ENCODE data around the gene TEX14.
"Not testable (repeated sequence)": the region's sequence is repeated elsewhere in the genome, so short reads cannot be mapped to it uniquely, and the experiment has no call there.

TEX14 gene

DNA sequence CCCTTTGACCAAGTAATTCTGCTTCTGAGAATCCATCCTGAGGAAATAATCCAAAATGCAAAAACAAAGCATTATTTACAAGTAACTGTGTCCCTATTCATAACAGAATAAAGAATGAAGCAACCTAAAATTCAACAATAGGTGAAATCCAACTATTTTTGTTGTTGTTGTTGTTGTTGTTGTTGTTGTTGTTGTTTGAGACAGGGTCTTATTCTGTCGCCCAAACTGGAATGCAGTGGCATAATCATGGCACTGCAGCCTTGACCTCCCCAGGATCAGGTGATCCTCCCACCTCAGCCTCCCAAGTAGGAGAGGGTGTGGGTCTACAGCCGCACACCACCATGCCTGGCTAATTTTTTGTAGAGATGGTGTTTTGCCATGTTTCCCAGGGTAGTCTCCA is 101.5 kb downstream of the TEX14 start:
- Histone ChIP-seq H3K9me3 (ENCODE audit: severe bottlenecking) (no peaks in the 10 kb centered on the region), H3K4me3 (ENCODE audit: low read depth, low read length) (no peak overlapping the region), H3K36me3 (no peaks in the 10 kb centered on the region), H3K27me3 (ENCODE audit: insufficient read depth, low read depth, severe bottlenecking) (no peaks in the 10 kb centered on the region), H3K27ac (no peak overlapping the region)
- DNase-seq: no peak
- TF ChIP-seq, protein P1, sequence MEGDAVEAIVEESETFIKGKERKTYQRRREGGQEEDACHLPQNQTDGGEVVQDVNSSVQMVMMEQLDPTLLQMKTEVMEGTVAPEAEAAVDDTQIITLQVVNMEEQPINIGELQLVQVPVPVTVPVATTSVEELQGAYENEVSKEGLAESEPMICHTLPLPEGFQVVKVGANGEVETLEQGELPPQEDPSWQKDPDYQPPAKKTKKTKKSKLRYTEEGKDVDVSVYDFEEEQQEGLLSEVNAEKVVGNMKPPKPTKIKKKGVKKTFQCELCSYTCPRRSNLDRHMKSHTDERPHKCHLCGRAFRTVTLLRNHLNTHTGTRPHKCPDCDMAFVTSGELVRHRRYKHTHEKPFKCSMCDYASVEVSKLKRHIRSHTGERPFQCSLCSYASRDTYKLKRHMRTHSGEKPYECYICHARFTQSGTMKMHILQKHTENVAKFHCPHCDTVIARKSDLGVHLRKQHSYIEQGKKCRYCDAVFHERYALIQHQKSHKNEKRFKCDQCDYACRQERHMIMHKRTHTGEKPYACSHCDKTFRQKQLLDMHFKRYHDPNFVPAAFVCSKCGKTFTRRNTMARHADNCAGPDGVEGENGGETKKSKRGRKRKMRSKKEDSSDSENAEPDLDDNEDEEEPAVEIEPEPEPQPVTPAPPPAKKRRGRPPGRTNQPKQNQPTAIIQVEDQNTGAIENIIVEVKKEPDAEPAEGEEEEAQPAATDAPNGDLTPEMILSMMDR (IDR thresholded peaks at IDR 0.05; ENCODE audit: low read depth, low read length): no peak

DNA sequence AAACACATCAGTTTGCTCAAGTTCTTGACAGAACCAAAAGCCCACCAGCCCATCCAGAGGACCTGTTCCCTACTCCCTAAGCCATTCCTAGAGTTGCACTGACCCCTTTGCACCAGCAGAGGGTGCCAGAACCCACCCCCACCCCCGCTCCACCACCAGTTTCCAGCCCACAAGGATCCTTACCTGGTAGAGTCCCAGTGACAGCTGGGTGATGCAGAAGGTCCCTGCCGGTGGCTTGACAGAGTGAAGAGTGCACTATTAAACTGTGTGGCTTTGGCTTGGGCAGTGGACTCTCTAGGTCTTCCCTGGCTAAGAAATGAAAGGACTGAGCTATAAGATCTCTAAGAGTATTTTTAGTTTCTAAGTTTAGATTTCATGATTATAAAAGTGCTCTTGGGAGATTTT is 104.1 kb downstream of the TEX14 start:
- peak; percentile 89 for DNase-seq
- H3K4me3 ChIP-seq (ENCODE audit: low read depth, low read length): no peak overlapping the region
- TF ChIP-seq, protein P1 (IDR thresholded peaks at IDR 0.05; ENCODE audit: low read depth, low read length): peak; percentile 99
- no peaks in the 10 kb centered on the region for H3K36me3 ChIP-seq
- no peaks in the 10 kb centered on the region for H3K9me3 ChIP-seq (ENCODE audit: severe bottlenecking)
- H3K27ac ChIP-seq: no peak overlapping the region
- H3K27me3 ChIP-seq (ENCODE audit: insufficient read depth, low read depth, severe bottlenecking): no peaks in the 10 kb centered on the region

DNA sequence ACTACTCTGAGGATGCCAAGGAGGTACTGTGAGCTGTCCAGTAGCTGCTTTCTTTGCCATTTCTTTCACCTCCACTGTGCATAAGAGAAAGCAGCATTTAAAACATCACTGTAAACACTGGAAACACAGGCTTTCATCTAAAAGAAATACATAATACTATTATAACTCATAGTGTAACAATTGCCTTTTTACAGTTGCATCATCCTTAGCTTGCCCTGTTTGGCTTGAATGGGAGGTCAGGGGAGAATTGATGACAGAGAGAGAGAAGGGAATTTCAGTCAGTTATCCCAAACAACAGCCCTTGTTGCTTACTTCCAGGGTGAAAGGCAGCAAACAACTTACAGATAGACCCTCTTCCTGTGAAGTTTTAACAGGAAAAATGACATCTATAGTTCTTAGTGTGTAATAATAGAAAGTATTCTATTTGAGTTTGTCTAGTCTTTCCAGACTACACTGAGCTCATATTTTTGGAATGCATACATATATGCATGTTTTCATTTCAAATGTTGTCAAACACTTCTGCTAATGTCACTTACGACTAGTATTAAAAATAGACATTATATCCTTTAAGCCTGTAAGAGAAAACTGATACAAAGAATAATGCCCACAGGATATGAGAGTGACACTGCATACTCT is 105.7 kb downstream of the TEX14 start:
- no peaks in the 10 kb centered on the region for H3K27me3 ChIP-seq (ENCODE audit: insufficient read depth, low read depth, severe bottlenecking)
- H3K27ac ChIP-seq: no peak overlapping the region
- TF ChIP-seq, protein P1 (IDR thresholded peaks at IDR 0.05; ENCODE audit: low read depth, low read length): no peak
- H3K4me3 ChIP-seq (ENCODE audit: low read depth, low read length): no peak overlapping the region
- no peaks in the 10 kb centered on the region for H3K36me3 ChIP-seq
- H3K9me3 ChIP-seq (ENCODE audit: severe bottlenecking): no peaks in the 10 kb centered on the region
- no peak for DNase-seq

DNA sequence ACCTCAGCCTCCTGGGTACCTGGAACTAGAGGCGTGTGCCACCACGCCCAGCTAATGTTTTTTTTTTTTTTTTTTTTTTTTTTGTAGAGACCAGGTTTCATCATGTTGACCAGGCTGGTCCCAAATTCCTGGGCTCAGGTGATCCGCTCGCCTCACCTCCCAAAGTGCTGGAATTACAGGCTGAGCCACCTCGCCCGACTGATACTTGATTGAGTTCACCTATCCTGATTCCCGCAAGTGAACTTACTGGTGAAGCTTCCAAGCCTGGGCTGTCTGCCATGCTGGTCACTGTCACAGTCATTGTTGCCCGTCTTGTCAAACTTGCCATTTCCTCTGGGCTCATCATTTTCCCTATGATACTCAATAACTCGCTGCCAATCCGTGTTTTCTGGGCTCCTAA is 106.3 kb downstream of the TEX14 start:
- Histone ChIP-seq H3K27me3 (ENCODE audit: insufficient read depth, low read depth, severe bottlenecking) (no peaks in the 10 kb centered on the region), H3K36me3 (no peaks in the 10 kb centered on the region), H3K9me3 (ENCODE audit: severe bottlenecking) (no peaks in the 10 kb centered on the region), H3K4me3 (ENCODE audit: low read depth, low read length) (no peak overlapping the region), H3K27ac (no peak overlapping the region)
- TF ChIP-seq, protein P1 (IDR thresholded peaks at IDR 0.05; ENCODE audit: low read depth, low read length): no peak
- DNase-seq: no peak

DNA sequence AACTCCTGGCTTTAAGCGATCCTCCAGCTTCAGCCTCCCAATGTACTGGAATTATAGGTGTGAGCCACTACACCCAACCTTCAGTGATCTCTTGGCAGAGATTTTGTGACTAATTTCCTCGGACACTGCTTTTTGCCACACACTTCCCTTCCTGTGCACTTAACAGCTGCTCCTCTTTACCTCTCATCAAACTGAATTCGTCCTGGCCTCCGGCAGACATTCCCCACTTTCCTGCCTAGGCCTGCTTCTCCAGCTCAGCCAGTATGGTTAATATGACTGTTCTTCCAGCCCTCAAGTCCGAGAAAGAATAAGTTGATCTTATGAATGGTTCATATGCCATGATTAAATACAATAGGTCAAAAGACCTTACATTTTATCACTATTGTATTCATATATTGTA is 108.4 kb downstream of the TEX14 start:
- Histone ChIP-seq H3K9me3 (ENCODE audit: severe bottlenecking) (no peaks in the 10 kb centered on the region), H3K27ac (no peak overlapping the region), H3K4me3 (ENCODE audit: low read depth, low read length) (no peak overlapping the region), H3K27me3 (ENCODE audit: insufficient read depth, low read depth, severe bottlenecking) (no peaks in the 10 kb centered on the region), H3K36me3 (no peaks in the 10 kb centered on the region)
- TF ChIP-seq, protein P1 (IDR thresholded peaks at IDR 0.05; ENCODE audit: low read depth, low read length): no peak
- DNase-seq: no peak

DNA sequence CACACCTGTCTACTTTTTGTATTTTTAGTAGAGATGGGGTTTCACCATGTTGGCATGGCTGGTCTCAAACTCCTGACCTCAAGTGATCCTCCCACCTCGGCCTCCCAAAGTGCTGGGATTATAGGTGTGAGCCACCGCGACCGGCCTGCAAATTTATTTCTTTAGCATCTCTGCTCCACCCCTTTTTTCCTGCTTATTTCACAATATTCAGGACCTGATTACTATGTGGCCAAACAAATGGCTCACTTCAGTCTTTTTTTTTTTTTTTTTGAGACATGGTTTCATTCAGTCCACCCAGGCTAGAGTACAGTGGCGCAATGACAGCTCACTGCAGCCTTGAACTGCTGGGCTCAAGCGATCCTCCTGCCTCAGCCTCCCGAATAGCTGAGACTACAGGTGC is 109.1 kb downstream of the TEX14 start:
- H3K27ac ChIP-seq; H3K4me3 ChIP-seq (ENCODE audit: low read depth, low read length); H3K27me3 ChIP-seq (ENCODE audit: insufficient read depth, low read depth, severe bottlenecking); DNase-seq; H3K36me3 ChIP-seq; H3K9me3 ChIP-seq (ENCODE audit: severe bottlenecking): not testable (repeated sequence)
